ENCODE measurements around the gene RBPJ.

The RBPJ gene

GRCh38 chr4:26334366-26334765 is 13.6 kb downstream of the RBPJ start:
- no peaks in the 10 kb centered on the region for H3K27me3 ChIP-seq (replicated peaks; ENCODE audit: control insufficient read depth, insufficient read depth, low read length)
- no peaks in the 10 kb centered on the region for H3K36me3 ChIP-seq (ENCODE audit: control insufficient read depth, insufficient read depth, low read length)
- no peak for DNase-seq (ENCODE audit: extremely low read depth, insufficient read length)
- no peak overlapping the region for H3K4me3 ChIP-seq (replicated peaks; ENCODE audit: low read depth, low read length)
- no peak for TF ChIP-seq CTCF (IDR thresholded peaks at IDR 0.05; ENCODE audit: insufficient read depth, low read length, poor library complexity, severe bottlenecking)

GRCh38 chr4:26337612-26338011 is 16.8 kb downstream of the RBPJ start:
- H3K4me3 ChIP-seq (replicated peaks; ENCODE audit: low read depth, low read length) = no peak overlapping the region
- H3K36me3 ChIP-seq (ENCODE audit: control insufficient read depth, insufficient read depth, low read length) = no peaks in the 10 kb centered on the region
- TF ChIP-seq CTCF (IDR thresholded peaks at IDR 0.05; ENCODE audit: insufficient read depth, low read length, poor library complexity, severe bottlenecking) = no peak
- no peak for DNase-seq (ENCODE audit: extremely low read depth, insufficient read length)
- H3K27me3 ChIP-seq (replicated peaks; ENCODE audit: control insufficient read depth, insufficient read depth, low read length) = no peaks in the 10 kb centered on the region

GRCh38 chr4:26342328-26343037 is 21.7 kb downstream of the RBPJ start:
- H3K4me3 ChIP-seq (replicated peaks; ENCODE audit: low read depth, low read length) = no peak overlapping the region
- no peaks in the 10 kb centered on the region; the same call in 1 of the 2 replicates for H3K36me3 ChIP-seq (ENCODE audit: control insufficient read depth, insufficient read depth, low read length)
- H3K27me3 ChIP-seq (replicated peaks; ENCODE audit: control insufficient read depth, insufficient read depth, low read length) = no peaks in the 10 kb centered on the region
- TF ChIP-seq CTCF (IDR thresholded peaks at IDR 0.05; ENCODE audit: insufficient read depth, low read length, poor library complexity, severe bottlenecking) = no peak
- DNase-seq (ENCODE audit: extremely low read depth, insufficient read length) = no peak

- Histone ChIP-seq H3K27me3 (replicated peaks; ENCODE audit: control insufficient read depth, insufficient read depth, low read length) (no peaks in the 10 kb centered on the region), H3K4me3 (replicated peaks; ENCODE audit: low read depth, low read length) (no peak overlapping the region), H3K36me3 (ENCODE audit: control insufficient read depth, insufficient read depth, low read length) (no peaks in the 10 kb centered on the region; the same call in 1 of the 2 replicates)
- no peak for DNase-seq (ENCODE audit: extremely low read depth, insufficient read length)
- no peak for TF ChIP-seq CTCF (IDR thresholded peaks at IDR 0.05; ENCODE audit: insufficient read depth, low read length, poor library complexity, severe bottlenecking)
These were observed 22.2 kb downstream of the RBPJ start for GRCh38 chr4:26343038-26343398.

GRCh38 chr4:26344901-26345564 is 24.2 kb downstream of the RBPJ start:
- Histone ChIP-seq H3K4me3 (replicated peaks; ENCODE audit: low read depth, low read length) (no peak overlapping the region), H3K27me3 (replicated peaks; ENCODE audit: control insufficient read depth, insufficient read depth, low read length) (no peaks in the 10 kb centered on the region), H3K36me3 (ENCODE audit: control insufficient read depth, insufficient read depth, low read length) (no peaks in the 10 kb centered on the region; the same call in 1 of the 2 replicates)
- no peak for DNase-seq (ENCODE audit: extremely low read depth, insufficient read length)
- TF ChIP-seq CTCF (IDR thresholded peaks at IDR 0.05; ENCODE audit: insufficient read depth, low read length, poor library complexity, severe bottlenecking) = no peak

All from GM06990 (cell line).